Fibroblast of lung (primary cell): ENCODE results near the gene LARP4B. TPM values are rescaled to one million over a fixed set of nuclear protein-coding genes. Genes with fewer than 3 reads are reported as not detected.

Experiments used
- DNase-seq, 2 donors: peaks; one replicate each; pipeline versions ENCODE4 v3.0.0 to v3.0.0-alpha.2; 2010; ENCODE audit warnings: low read depth in 2 of 2
- H2AFZ ChIP-seq: 2 replicates; pipeline ENCODE4 v1.5.1; 2012; ENCODE audit warnings: low read length, control low read depth, inconsistent platforms
- H3K27ac ChIP-seq: 2 replicates; pipeline ENCODE4 v1.5.1; 2011; ENCODE audit warnings: low read length, control low read depth; ENCODE audit not compliant: insufficient read depth
- H3K27me3 ChIP-seq: 2 replicates; pipeline ENCODE4 v1.5.1; 2011; ENCODE audit warnings: mild to moderate bottlenecking, low read length; ENCODE audit not compliant: control insufficient read depth, insufficient read depth
- H3K36me3 ChIP-seq: 2 replicates; pipeline ENCODE4 v1.5.1; 2011; ENCODE audit warnings: low read length; ENCODE audit not compliant: control insufficient read depth, insufficient read depth
- H3K4me1 ChIP-seq: 2 replicates; pipeline ENCODE4 v1.5.1; 2011; ENCODE audit warnings: low read length; ENCODE audit not compliant: control insufficient read depth, insufficient read depth; ENCODE audit errors: extremely low read depth
- H3K4me2 ChIP-seq: 2 replicates; pipeline ENCODE4 v1.5.1; 2011; ENCODE audit warnings: low read length, control low read depth; ENCODE audit not compliant: insufficient read depth; ENCODE audit errors: extremely low read depth
- H3K4me3 ChIP-seq, 4 experiments: fragments of 200-600 bp in 1 of 4; sonication (generic) in 1 of 4; replicated peaks in 1 of 4; 2 replicates each; pipeline ENCODE4 v1.5.1; 2011 to 2016; ENCODE audit warnings: low read length in 4 of 4, low read depth in 3 of 4, mild to moderate bottlenecking in 3 of 4, control low read depth in 2 of 4, inconsistent platforms in 1 of 4, mixed read lengths in 1 of 4; ENCODE audit not compliant: insufficient read depth in 1 of 4; ENCODE audit errors: control extremely low read depth in 1 of 4
- H3K79me2 ChIP-seq: 2 replicates; pipeline ENCODE4 v1.5.1; 2012; ENCODE audit warnings: mild to moderate bottlenecking, low read length, inconsistent platforms; ENCODE audit not compliant: control insufficient read depth, insufficient read depth
- H3K9ac ChIP-seq: 2 replicates; pipeline ENCODE4 v1.5.1; 2011; ENCODE audit warnings: mild to moderate bottlenecking, low read length, control low read depth; ENCODE audit not compliant: insufficient read depth
- H3K9me3 ChIP-seq: 2 replicates; pipeline ENCODE4 v1.5.1; 2012; ENCODE audit warnings: low read depth, low read length; ENCODE audit not compliant: control insufficient read depth, insufficient read depth
- H4K20me1 ChIP-seq: 2 replicates; pipeline ENCODE4 v1.5.1; 2011; ENCODE audit warnings: low read length; ENCODE audit not compliant: control insufficient read depth, insufficient read depth; ENCODE audit errors: extremely low read depth
- EZH2 ChIP-seq: IDR thresholded peaks from 2 replicates; pipeline ENCODE4 v1.5.1; 2012; ENCODE audit warnings: low read length, control low read depth, mild to moderate bottlenecking; ENCODE audit errors: missing control alignments
- polyA plus RNA-seq, 2 donors: library from polyadenylated mRNA; depleted of rRNA in 1 of 2; stranded (reverse) in 1 of 2; unstranded in 1 of 2; fragments of >200 nt; gene quantifications; 2 replicates each; pipeline ENCODE4 v1.2.1, GENCODE V29; 2011 to 2012; ENCODE audit warnings: missing spikeins in 1 of 2
- total RNA-seq: library from RNA; depleted of rRNA; stranded (reverse); fragments of >200 nt; gene quantifications from 2 replicates; pipeline ENCODE4 v1.2.1, GENCODE V29; 2014
- TF ChIP-seq, protein P1 (sequence below), 2 donors: IDR thresholded peaks in 1 of 2; conservative IDR thresholded peaks in 1 of 2; 1 replicate in 1 of 2; 2 replicates in 1 of 2; pipeline ENCODE4 v1.5.1; 2011 to 2012; ENCODE audit warnings: low read length in 2 of 2, control low read depth in 1 of 2, inconsistent platforms in 1 of 2, low read depth in 1 of 2, mild to moderate bottlenecking in 1 of 2

The LARP4B gene
- total and polyA plus RNA-seq, 2 donors (not counting 1 experiment from before 2014, with no cell fraction given), result 25.4 to 38.6 TPM

DNA sequence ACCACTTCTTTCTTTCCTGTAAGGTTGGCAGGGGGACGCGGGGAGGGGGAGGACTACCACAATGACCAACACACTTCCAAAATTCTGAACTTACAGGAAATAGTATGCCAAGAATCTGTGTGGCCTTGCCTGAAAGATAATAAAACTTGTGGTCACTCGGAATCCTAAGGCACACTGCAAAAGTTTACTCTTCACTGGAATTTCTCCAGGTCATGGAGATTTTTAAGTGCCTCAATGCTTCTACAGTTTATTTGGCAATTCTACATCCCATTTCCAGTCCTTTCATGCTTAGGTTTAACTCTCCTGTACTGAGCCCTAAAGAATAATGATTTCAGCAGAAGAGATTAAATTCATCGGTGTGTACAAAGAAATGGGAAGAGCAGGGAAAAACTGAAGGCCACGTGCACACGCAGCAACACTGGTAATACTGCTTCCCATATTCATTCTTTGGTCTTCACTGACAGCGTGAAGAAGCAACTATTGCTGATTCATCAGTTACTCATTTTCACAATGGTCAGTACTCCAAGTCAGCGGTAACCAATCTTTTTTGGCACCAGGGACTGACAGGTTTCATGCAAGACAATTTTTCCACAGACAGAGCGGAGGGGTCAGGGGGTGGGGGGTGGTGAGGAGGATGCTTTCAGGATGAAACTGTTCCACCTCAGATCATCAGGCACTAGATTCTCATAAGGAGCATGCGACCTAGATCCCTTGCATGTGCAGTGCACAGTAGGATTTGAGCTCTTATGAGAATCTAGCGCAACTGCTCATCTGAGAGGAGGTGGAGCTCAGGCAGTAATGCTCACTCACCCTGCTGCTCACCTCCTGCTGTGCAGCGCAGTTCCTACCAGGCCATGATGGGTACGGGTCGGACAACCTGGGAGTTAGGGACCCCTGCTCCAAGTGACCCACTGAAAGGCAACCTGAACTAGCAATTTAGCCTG, 9.8 kb downstream of the LARP4B start:
- TF ChIP-seq, protein P1, sequence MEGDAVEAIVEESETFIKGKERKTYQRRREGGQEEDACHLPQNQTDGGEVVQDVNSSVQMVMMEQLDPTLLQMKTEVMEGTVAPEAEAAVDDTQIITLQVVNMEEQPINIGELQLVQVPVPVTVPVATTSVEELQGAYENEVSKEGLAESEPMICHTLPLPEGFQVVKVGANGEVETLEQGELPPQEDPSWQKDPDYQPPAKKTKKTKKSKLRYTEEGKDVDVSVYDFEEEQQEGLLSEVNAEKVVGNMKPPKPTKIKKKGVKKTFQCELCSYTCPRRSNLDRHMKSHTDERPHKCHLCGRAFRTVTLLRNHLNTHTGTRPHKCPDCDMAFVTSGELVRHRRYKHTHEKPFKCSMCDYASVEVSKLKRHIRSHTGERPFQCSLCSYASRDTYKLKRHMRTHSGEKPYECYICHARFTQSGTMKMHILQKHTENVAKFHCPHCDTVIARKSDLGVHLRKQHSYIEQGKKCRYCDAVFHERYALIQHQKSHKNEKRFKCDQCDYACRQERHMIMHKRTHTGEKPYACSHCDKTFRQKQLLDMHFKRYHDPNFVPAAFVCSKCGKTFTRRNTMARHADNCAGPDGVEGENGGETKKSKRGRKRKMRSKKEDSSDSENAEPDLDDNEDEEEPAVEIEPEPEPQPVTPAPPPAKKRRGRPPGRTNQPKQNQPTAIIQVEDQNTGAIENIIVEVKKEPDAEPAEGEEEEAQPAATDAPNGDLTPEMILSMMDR (conservative IDR thresholded peaks at IDR 0.05 in 1 of 2, IDR thresholded peaks at IDR 0.05 in 1 of 2; ENCODE audit: low read depth in 1 of 2, low read length in 2 of 2), result no peak
- TF ChIP-seq EZH2, result no peak
- peaks cover 3% of the 10 kb centered on the region for H3K4me1 ChIP-seq
- no peak overlapping the region for H2AFZ ChIP-seq
- peaks cover 96% of the 10 kb centered on the region for H3K79me2 ChIP-seq
- H3K9ac ChIP-seq, result no peak overlapping the region
- no peak overlapping the region for H3K27ac ChIP-seq
- H3K36me3 ChIP-seq, result no peaks in the 10 kb centered on the region
- H3K4me2 ChIP-seq, result peak overlapping the region; percentile 44
- H3K9me3 ChIP-seq, result no peaks in the 10 kb centered on the region
- DNase-seq, result peak; percentile 57 to 89
- no peak overlapping the region for H3K4me3 ChIP-seq
- no peaks in the 10 kb centered on the region for H3K27me3 ChIP-seq
- H4K20me1 ChIP-seq, result peaks cover 2% of the 10 kb centered on the region

DNA sequence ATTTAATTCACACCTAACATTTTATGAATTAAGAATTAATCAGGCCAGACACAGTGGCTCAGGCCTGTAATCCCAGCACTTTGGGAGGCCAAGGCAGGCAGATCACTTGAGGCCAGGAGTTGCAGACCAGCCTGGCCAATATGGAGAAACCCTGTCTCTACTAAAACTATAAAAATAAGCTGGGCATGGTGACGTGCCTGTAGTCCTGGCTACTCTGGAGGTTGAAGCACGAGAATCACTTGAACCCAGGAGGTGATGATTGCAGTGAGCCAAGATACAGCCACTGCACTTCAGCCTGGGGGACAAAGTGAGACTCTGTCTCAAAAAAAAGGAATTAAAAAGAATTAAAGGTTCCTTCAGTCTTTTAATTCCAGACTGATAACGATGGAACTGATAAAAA, 11.1 kb downstream of the LARP4B start:
- no peaks in the 10 kb centered on the region for H3K36me3 ChIP-seq
- no peak for DNase-seq
- H3K4me2 ChIP-seq, result no peak overlapping the region
- H3K9ac ChIP-seq, result no peak overlapping the region
- no peaks in the 10 kb centered on the region for H4K20me1 ChIP-seq
- H3K9me3 ChIP-seq, result no peaks in the 10 kb centered on the region
- no peak overlapping the region for H3K4me3 ChIP-seq
- H2AFZ ChIP-seq, result no peak overlapping the region
- TF ChIP-seq EZH2, result no peak
- TF ChIP-seq, protein P1 (conservative IDR thresholded peaks at IDR 0.05 in 1 of 2, IDR thresholded peaks at IDR 0.05 in 1 of 2; ENCODE audit: low read depth in 1 of 2, low read length in 2 of 2), result no peak
- H3K4me1 ChIP-seq, result peaks cover 3% of the 10 kb centered on the region
- H3K27ac ChIP-seq, result no peak overlapping the region
- peaks cover 96% of the 10 kb centered on the region for H3K79me2 ChIP-seq
- no peaks in the 10 kb centered on the region for H3K27me3 ChIP-seq

DNA sequence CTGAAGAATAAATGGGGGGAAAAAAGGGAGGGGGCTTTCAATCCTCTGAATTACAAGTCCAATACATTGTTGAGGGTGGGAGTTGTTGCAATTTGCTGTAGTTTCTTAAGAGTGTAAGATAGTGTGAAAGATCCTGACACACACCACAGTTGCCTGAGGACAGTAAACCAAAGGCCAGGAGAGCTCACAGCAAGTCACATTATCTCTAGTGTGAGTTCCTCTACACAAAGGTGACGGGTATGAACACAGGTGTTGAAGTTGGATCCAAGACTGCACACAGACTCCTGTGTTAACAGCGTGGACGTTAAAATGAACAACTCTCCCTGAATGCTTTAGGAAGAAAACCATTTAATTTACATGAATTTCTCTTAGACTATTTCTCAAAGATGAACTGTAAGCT, 12.0 kb downstream of the LARP4B start:
- Histone ChIP-seq H3K4me2 (no peak overlapping the region), H3K9me3 (no peaks in the 10 kb centered on the region), H3K9ac (no peak overlapping the region), H4K20me1 (no peaks in the 10 kb centered on the region), H3K27me3 (no peaks in the 10 kb centered on the region), H3K4me1 (peaks cover 3% of the 10 kb centered on the region), H3K79me2 (peaks cover 96% of the 10 kb centered on the region), H2AFZ (no peak overlapping the region), H3K27ac (no peak overlapping the region), H3K36me3 (no peaks in the 10 kb centered on the region), H3K4me3 (no peak overlapping the region)
- no peak for DNase-seq
- TF ChIP-seq EZH2, result no peak
- TF ChIP-seq, protein P1 (conservative IDR thresholded peaks at IDR 0.05 in 1 of 2, IDR thresholded peaks at IDR 0.05 in 1 of 2; ENCODE audit: low read depth in 1 of 2, low read length in 2 of 2), result no peak
